K562 (cell line): Measurements from ENCODE around the gene RILP. TPM values are rescaled to one million over a fixed set of nuclear protein-coding genes. Genes with fewer than 3 reads are reported as not detected.
A peak's percentile ranks its signal among the peaks of the same experiment; 100 is the strongest.

Experiments used
- BCOR ChIP-seq: fragments of 450-650 bp; IDR thresholded peaks from 2 replicates; pipeline ENCODE4 v1.6.1; 2016
- CCAR2 ChIP-seq: fragments of 200-400 bp; formaldehyde crosslinking; IDR thresholded peaks from 2 replicates; pipeline ENCODE4 v1.6.1; 2017; ENCODE audit warnings: mild to moderate bottlenecking, low read depth, low read length
- CREB3L1 ChIP-seq: fragments of 450-650 bp; IDR thresholded peaks from 2 replicates; pipeline ENCODE4 v1.6.1; 2014; ENCODE audit warnings: low read depth, mild to moderate bottlenecking, moderate library complexity, borderline replicate concordance
- CXXC5 ChIP-seq: fragments of 250-450 bp; sonication (Bioruptor Pico); IDR thresholded peaks from 2 replicates; pipeline ENCODE4 v1.8.0; 2022; ENCODE audit warnings: inconsistent platforms, mild to moderate bottlenecking, moderate library complexity
- GABPA ChIP-seq: fragments of 200-800 bp; sonication (Bioruptor generic); conservative IDR thresholded peaks from 2 replicates; pipeline ENCODE4 v1.6.1; 2016; ENCODE audit warnings: low read depth, missing genetic modification characterization, missing compliant biosample characterization
- HOXB6 ChIP-seq: fragments of 250-450 bp; sonication (Bioruptor Pico); IDR thresholded peaks from 2 replicates; pipeline ENCODE4 v1.5.1; 2022; ENCODE audit warnings: mild to moderate bottlenecking, borderline replicate concordance
- JUND ChIP-seq, 2 experiments: IDR thresholded peaks; 2 replicates in 1 of 2; 3 replicates in 1 of 2; pipeline ENCODE4 v1.6.1; 2011; ENCODE audit warnings: borderline replicate concordance in 2 of 2, low read depth in 2 of 2, low read length in 2 of 2, improper control_type of control experiment in 1 of 2, missing biosample characterization in 1 of 2, missing genetic modification characterization in 1 of 2, missing genetic modification reagents in 1 of 2
- PRDM10 ChIP-seq: fragments of 450-650 bp; IDR thresholded peaks from 2 replicates; pipeline ENCODE4 v1.6.1; 2018; ENCODE audit not compliant: partially characterized antibody
- PTBP1 ChIP-seq: fragments of 200-400 bp; formaldehyde crosslinking; IDR thresholded peaks from 2 replicates; pipeline ENCODE4 v1.6.1; 2017; ENCODE audit warnings: low read depth, low read length
- SAP30 ChIP-seq: fragments of 200-600 bp; sonication (generic); IDR thresholded peaks from 2 replicates; pipeline ENCODE4 v1.6.1; 2012; ENCODE audit warnings: borderline replicate concordance, low read depth, mild to moderate bottlenecking, moderate library complexity, low read length, control low read depth, inconsistent platforms; ENCODE audit not compliant: insufficient read depth, poor library complexity, severe bottlenecking
- SMC3 ChIP-seq: conservative IDR thresholded peaks from 2 replicates; pipeline ENCODE4 v1.6.1; 2011; ENCODE audit warnings: low read depth, low read length, improper control_type of control experiment; ENCODE audit not compliant: insufficient read depth
- ZBED1 ChIP-seq: IDR thresholded peaks from 2 replicates; pipeline ENCODE4 v1.6.1; 2014
- ZNF316 ChIP-seq: fragments of 450-650 bp; IDR thresholded peaks from 2 replicates; pipeline ENCODE4 v1.6.1; 2016
- polyA plus RNA-seq, 8 experiments: library from polyadenylated mRNA; depleted of rRNA in 4 of 8; stranded (reverse) in 5 of 8; unstranded in 3 of 8; fragments of >200 nt; fragmentation: Nextera tagmentation in 2 of 8; fragmentation: Illumina TruSeq in 1 of 8; extraction: Ambion mirVana in 2 of 8; extraction: Trizol in 1 of 8; gene quantifications; 2 replicates each; pipeline versions ENCODE4 v1.2.1 to v1.2.3, GENCODE V29; 2011 to 2014; ENCODE audit warnings: inconsistent platforms in 1 of 8, missing spikeins in 1 of 8
- total RNA-seq, 7 experiments: library from RNA; depleted of rRNA in 6 of 7; stranded (reverse); fragments of >200 nt in 6 of 7; fragmentation: Illumina TruSeq in 2 of 7; extraction: Trizol in 2 of 7; gene quantifications; 2 replicates each; pipeline versions ENCODE4 v1.2.1 to v1.2.3, GENCODE V29; 2011 to 2021; ENCODE audit warnings: low replicate concordance in 1 of 7
- TF ChIP-seq, protein P1 (sequence below): fragments of 450-650 bp; IDR thresholded peaks from 2 replicates; pipeline ENCODE4 v1.7.1; 2018; ENCODE audit warnings: mild to moderate bottlenecking, low read depth; ENCODE audit not compliant: partially characterized antibody
- TF ChIP-seq, protein P2 (sequence below): fragments of 250-450 bp; sonication (Bioruptor Pico); IDR thresholded peaks from 2 replicates; pipeline ENCODE4 v1.8.0; 2021; ENCODE audit warnings: borderline replicate concordance, mild to moderate bottlenecking, moderate library complexity; ENCODE audit not compliant: poor library complexity, severe bottlenecking
- TF ChIP-seq, protein P3 (sequence below): fragments of 250-450 bp; sonication (Bioruptor Pico); IDR thresholded peaks from 2 replicates; pipeline ENCODE4 v1.5.0; 2021

Gene RILP
- total and polyA plus RNA-seq, 9 of the 15 experiments (the other 6 are each of a cell fraction or from before 2014, with no cell fraction given), result 0.75 to 54.9 (median 27.8) TPM

- TF ChIP-seq CREB3L1 (peak; percentile 37; the same call in 1 of the 2 replicates), ZBED1 (0 out of 2 replicates have a peak, but pooled peaks have one; percentile 22), GABPA (tag) (peak; percentile 51; the same call in 1 of the 2 replicates), ZNF316 (peak; percentile 76), HOXB6 (no peak), SAP30 (no peak), JUND (IDR thresholded peaks at IDR 0.05; ENCODE audit: borderline replicate concordance, low read depth, low read length) (peak; percentile 77; the same call in 1 of the 2 replicates), JUND (tag; IDR thresholded peaks at IDR 0.05; ENCODE audit: borderline replicate concordance, low read depth, low read length) (peak; percentile 45; the same call in 1 of the 3 replicates), CCAR2 (no peak), SMC3 (0 out of 2 replicates have a peak, but pooled peaks have one; percentile 3), BCOR (0 out of 2 replicates have a peak, but pooled peaks have one; percentile 23), CXXC5 (CRISPR knock-in tag) (peak; percentile 37; the same call in 1 of the 2 replicates), PRDM10 (no peak), PTBP1 (no peak)
- TF ChIP-seq, protein P1, sequence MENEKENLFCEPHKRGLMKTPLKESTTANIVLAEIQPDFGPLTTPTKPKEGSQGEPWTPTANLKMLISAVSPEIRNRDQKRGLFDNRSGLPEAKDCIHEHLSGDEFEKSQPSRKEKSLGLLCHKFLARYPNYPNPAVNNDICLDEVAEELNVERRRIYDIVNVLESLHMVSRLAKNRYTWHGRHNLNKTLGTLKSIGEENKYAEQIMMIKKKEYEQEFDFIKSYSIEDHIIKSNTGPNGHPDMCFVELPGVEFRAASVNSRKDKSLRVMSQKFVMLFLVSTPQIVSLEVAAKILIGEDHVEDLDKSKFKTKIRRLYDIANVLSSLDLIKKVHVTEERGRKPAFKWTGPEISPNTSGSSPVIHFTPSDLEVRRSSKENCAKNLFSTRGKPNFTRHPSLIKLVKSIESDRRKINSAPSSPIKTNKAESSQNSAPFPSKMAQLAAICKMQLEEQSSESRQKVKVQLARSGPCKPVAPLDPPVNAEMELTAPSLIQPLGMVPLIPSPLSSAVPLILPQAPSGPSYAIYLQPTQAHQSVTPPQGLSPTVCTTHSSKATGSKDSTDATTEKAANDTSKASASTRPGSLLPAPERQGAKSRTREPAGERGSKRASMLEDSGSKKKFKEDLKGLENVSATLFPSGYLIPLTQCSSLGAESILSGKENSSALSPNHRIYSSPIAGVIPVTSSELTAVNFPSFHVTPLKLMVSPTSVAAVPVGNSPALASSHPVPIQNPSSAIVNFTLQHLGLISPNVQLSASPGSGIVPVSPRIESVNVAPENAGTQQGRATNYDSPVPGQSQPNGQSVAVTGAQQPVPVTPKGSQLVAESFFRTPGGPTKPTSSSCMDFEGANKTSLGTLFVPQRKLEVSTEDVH, result peak; percentile 10
- TF ChIP-seq, protein P2, sequence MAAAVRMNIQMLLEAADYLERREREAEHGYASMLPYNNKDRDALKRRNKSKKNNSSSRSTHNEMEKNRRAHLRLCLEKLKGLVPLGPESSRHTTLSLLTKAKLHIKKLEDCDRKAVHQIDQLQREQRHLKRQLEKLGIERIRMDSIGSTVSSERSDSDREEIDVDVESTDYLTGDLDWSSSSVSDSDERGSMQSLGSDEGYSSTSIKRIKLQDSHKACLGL (CRISPR knock-in tag), result no peak
- TF ChIP-seq, protein P3, sequence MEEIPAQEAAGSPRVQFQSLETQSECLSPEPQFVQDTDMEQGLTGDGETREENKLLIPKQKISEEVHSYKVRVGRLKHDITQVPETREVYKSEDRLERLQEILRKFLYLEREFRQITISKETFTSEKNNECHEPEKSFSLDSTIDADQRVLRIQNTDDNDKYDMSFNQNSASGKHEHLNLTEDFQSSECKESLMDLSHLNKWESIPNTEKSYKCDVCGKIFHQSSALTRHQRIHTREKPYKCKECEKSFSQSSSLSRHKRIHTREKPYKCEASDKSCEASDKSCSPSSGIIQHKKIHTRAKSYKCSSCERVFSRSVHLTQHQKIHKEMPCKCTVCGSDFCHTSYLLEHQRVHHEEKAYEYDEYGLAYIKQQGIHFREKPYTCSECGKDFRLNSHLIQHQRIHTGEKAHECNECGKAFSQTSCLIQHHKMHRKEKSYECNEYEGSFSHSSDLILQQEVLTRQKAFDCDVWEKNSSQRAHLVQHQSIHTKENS (CRISPR knock-in tag), result no peak
These were observed 32.0 kb downstream of the RILP start (continued) for GRCh38 chr17:1617620-1618174.
